Kidney epithelial cell (primary cell): ENCODE results near the gene ZEB1. TPM values are rescaled to one million over a fixed set of nuclear protein-coding genes. Genes with fewer than 3 reads are reported as not detected.

Experiments
- DNase-seq: peaks from one replicate; pipeline ENCODE4 v3.0.0-alpha.2; 2010; ENCODE audit warnings: low read depth
- H3K27me3 ChIP-seq: 2 replicates; pipeline ENCODE4 v1.6.0; 2011; ENCODE audit warnings: low read length; ENCODE audit not compliant: control insufficient read depth, insufficient read depth
- H3K36me3 ChIP-seq: 2 replicates; pipeline ENCODE4 v1.5.1; 2011; ENCODE audit warnings: low read length; ENCODE audit not compliant: control insufficient read depth, insufficient read depth
- H3K4me3 ChIP-seq: 2 replicates; pipeline ENCODE4 v1.5.1; 2011; ENCODE audit warnings: low read depth, mild to moderate bottlenecking, control low read depth, low read length
- CTCF ChIP-seq: IDR thresholded peaks from 2 replicates; pipeline ENCODE4 v1.5.1; 2011; ENCODE audit warnings: mild to moderate bottlenecking, moderate library complexity, low read length, control low read depth, inconsistent platforms; ENCODE audit not compliant: insufficient read depth, poor library complexity, severe bottlenecking
- total RNA-seq: library from RNA; depleted of rRNA; stranded (reverse); fragments of >200 nt; gene quantifications from 2 replicates; pipeline ENCODE4 v1.2.3, GENCODE V29; 2015

Gene ZEB1
- total RNA-seq, 1 donor from 2014 or later: 10.8 TPM

GRCh38 chr10:31294558-31294957 is 24.5 kb upstream of the ZEB1 start:
- Histone ChIP-seq H3K27me3 (no peaks in the 10 kb centered on the region), H3K36me3 (no peaks in the 10 kb centered on the region), H3K4me3 (no peak overlapping the region)
- no peak for DNase-seq
- no peak for TF ChIP-seq CTCF

GRCh38 chr10:31296754-31297153 is 22.3 kb upstream of the ZEB1 start:
- DNase-seq: no peak
- Histone ChIP-seq H3K4me3 (no peak overlapping the region), H3K36me3 (no peaks in the 10 kb centered on the region), H3K27me3 (no peaks in the 10 kb centered on the region)
- TF ChIP-seq CTCF: no peak

GRCh38 chr10:31299119-31299518 is 19.9 kb upstream of the ZEB1 start:
- TF ChIP-seq CTCF: no peak
- no peak for DNase-seq

GRCh38 chr10:31303212-31303611 is 15.8 kb upstream of the ZEB1 start:
- Histone ChIP-seq H3K36me3 (no peaks in the 10 kb centered on the region), H3K27me3 (no peaks in the 10 kb centered on the region), H3K4me3 (no peak overlapping the region)
- no peak for DNase-seq
- TF ChIP-seq CTCF: no peak

More at GRCh38 chr10:31299119-31299518, 19.9 kb upstream of the ZEB1 start:
- Histone ChIP-seq H3K4me3 (no peak overlapping the region), H3K36me3 (no peaks in the 10 kb centered on the region), H3K27me3 (no peaks in the 10 kb centered on the region)

- Histone ChIP-seq H3K4me3 (no peak overlapping the region), H3K27me3 (no peaks in the 10 kb centered on the region), H3K36me3 (no peaks in the 10 kb centered on the region)
- DNase-seq: no peak
- no peak for TF ChIP-seq CTCF
Measured at GRCh38 chr10:31304291-31304970, 14.6 kb upstream of the ZEB1 start.

- no peak for DNase-seq
- Histone ChIP-seq H3K4me3 (no peak overlapping the region), H3K27me3 (no peaks in the 10 kb centered on the region), H3K36me3 (no peaks in the 10 kb centered on the region)
- TF ChIP-seq CTCF: no peak
Measured at GRCh38 chr10:31313396-31313795, 5.6 kb upstream of the ZEB1 start.
